Lower leg skin (tissue), 4 donors: ENCODE measurements around the gene CREBBP. TPM values are rescaled to one million over a fixed set of nuclear protein-coding genes. Genes with fewer than 3 reads are reported as not detected.

Experiments used
- DNase-seq, 2 donors: peaks; one replicate each; pipeline ENCODE4 v3.0.0-alpha.2; 2019; ENCODE audit warnings: low spot score in 2 of 2
- H3K4me3 ChIP-seq: fragments of 200-600 bp; sonication (generic); 2 replicates; pipeline ENCODE4 v1.5.1; 2017; ENCODE audit warnings: mild to moderate bottlenecking, low read depth; ENCODE audit not compliant: poor library complexity, severe bottlenecking
- POLR2A ChIP-seq, 2 donors: fragments of 450-650 bp; IDR thresholded peaks; one replicate each; pipeline ENCODE4 v1.6.1; 2016 to 2017; ENCODE audit warnings: antibody characterized with exemption in 2 of 2, mild to moderate bottlenecking in 1 of 2, moderate library complexity in 1 of 2
- WGBS, 2 donors: methylation state at CpG; one replicate each; pipeline ENCODE4 v1.1.5; 2018; 5-methylcytosine and 5-hydroxymethylcytosine counted together
- intact Hi-C: fragments of 100-400 bp; cut with DNase I; formaldehyde crosslinking; loops from one replicate; pipeline ENCODE4 v1.15.0; 2023; ENCODE audit warnings: low total_unique reads
- total RNA-seq, 4 donors: library from RNA; depleted of rRNA; stranded (reverse); fragments of >200 nt; gene quantifications; one replicate each; pipeline ENCODE4 v1.1.0, GENCODE V29; 2016
- TF ChIP-seq, protein P1 (sequence below), 3 donors: fragments of 450-650 bp; IDR thresholded peaks; one replicate each; pipeline ENCODE4 v1.5.1; 2016; ENCODE audit warnings: antibody characterized with exemption in 3 of 3, mild to moderate bottlenecking in 3 of 3, moderate library complexity in 2 of 3

The CREBBP gene
- total RNA-seq, 4 donors from 2014 or later, result 45.5 to 152 (median 65.7) TPM

DNA sequence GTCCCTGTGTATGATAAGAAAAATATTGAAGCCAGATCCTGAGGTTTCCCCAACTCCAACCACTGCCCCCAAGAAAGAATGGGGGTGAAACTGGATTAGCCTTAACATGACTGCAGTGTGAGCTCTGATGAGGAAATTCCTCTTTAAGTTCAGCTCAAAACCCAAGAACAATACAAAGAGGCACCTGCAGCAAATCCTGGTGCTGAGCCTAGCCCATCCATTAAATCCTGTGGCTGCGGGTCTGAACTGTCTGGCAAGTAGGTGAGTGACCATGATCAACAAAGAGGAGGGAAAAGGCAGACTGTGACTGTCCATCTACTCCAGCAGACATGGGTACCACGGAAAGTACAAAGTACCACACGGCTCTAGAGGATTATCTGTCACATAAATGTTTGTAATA, 64.2 kb downstream of the CREBBP start:
- H3K4me3 ChIP-seq, result no peak overlapping the region
- WGBS, 2 donors, result 69 to 82% methylated on average over 3 of the region's 3 CpGs
- TF ChIP-seq, protein P1, sequence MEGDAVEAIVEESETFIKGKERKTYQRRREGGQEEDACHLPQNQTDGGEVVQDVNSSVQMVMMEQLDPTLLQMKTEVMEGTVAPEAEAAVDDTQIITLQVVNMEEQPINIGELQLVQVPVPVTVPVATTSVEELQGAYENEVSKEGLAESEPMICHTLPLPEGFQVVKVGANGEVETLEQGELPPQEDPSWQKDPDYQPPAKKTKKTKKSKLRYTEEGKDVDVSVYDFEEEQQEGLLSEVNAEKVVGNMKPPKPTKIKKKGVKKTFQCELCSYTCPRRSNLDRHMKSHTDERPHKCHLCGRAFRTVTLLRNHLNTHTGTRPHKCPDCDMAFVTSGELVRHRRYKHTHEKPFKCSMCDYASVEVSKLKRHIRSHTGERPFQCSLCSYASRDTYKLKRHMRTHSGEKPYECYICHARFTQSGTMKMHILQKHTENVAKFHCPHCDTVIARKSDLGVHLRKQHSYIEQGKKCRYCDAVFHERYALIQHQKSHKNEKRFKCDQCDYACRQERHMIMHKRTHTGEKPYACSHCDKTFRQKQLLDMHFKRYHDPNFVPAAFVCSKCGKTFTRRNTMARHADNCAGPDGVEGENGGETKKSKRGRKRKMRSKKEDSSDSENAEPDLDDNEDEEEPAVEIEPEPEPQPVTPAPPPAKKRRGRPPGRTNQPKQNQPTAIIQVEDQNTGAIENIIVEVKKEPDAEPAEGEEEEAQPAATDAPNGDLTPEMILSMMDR (IDR thresholded peaks at IDR 0.05), result no peak
- TF ChIP-seq POLR2A (IDR thresholded peaks at IDR 0.05), result no peak
- intact Hi-C loops, result no loop called here
- no peak for DNase-seq

DNA sequence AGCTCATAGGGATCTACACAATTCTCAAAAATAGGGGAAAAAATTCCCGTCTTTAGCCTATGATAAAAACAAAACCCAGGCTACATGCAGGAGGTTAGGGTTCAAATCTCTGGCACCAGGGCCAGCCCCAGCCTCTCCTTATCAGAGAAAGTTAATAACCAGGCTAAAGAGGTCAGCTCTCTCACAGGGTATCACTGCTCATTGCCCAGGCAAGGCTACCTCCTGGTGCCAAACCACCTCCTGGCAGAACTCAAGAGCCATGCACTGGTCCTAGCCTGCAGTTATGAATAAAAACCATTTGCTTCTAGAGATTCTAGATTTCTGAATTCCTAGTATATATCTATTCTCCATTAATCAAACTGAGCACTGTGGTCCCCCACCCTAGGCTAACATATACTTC, 65.8 kb downstream of the CREBBP start:
- intact Hi-C loops, result no loop called here
- DNase-seq, result no peak
- H3K4me3 ChIP-seq, result no peak overlapping the region
- TF ChIP-seq, protein P1 (IDR thresholded peaks at IDR 0.05), result no peak
- 96 to 100% methylated on average over 1 of the region's 1 CpG for WGBS, 2 donors

DNA sequence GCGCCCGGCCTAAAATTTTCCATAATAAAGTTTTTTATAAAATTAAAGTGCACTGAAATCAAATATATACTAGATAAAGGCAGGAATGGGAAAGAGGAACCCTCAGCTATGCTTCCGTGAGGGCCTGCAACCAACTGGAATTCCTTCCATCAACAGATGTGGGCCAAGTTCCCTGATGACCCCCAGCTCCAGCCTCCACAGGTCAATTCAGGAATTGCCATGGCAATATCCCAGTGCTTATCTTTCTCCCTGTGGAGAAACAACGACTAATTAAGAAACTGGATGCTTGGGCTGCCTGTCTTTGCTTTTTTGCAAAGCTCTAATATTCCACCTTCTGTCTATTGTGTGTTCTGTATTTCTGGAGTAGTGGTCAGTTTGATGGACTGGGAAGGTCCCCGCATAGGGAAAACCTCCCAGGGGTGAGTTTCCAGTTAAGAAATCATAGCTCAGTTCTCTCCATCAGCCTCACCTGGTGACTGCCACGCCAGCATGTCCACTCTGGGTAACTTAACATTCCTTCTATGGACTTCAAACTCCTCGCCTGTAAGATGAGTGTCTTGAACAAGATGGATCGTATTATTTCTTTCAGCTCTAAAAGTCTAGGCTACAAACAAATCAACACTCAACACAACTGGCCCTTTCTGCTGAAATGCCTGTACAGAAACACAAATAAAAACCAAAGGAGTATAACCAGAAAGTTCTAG, 67.9 kb downstream of the CREBBP start:
- no peak for DNase-seq
- WGBS, 2 donors, result 91% methylated on average over 8 of the region's 8 CpGs
- intact Hi-C loops, result no loop called here
- H3K4me3 ChIP-seq, result no peak overlapping the region
- TF ChIP-seq POLR2A (IDR thresholded peaks at IDR 0.05), result no peak
- TF ChIP-seq, protein P1 (IDR thresholded peaks at IDR 0.05), result no peak

DNA sequence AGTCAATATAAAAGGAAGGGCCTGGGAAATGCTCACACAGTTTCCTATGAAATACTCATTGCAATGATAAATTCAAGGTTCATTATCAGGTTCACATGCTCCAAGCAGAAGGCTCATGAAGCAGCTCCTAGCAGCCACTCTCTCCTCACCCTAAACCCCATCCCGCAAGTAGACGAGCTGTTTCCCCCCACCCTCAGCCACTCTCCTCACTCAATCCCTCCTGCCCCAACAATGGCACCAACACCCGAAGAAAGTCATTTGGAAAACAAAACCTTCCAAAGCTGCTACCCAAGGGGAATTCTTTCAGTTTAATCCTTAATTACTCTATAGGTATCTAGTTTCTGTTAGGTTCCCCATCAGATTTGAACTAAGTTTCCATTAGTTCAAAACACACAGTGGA, 69.7 kb downstream of the CREBBP start:
- intact Hi-C loops, result no loop called here
- WGBS, 2 donors, result 93 to 95% methylated on average over 3 of the region's 3 CpGs
- no peak for TF ChIP-seq POLR2A (IDR thresholded peaks at IDR 0.05)
- TF ChIP-seq, protein P1 (IDR thresholded peaks at IDR 0.05), result no peak
- H3K4me3 ChIP-seq, result no peak overlapping the region
- DNase-seq, result no peak

- WGBS, 2 donors, result 88 to 91% methylated on average over 6 of the region's 6 CpGs
- no peak overlapping the region for H3K4me3 ChIP-seq
- intact Hi-C loops, result no loop called here
- no peak for TF ChIP-seq POLR2A (IDR thresholded peaks at IDR 0.05)
- TF ChIP-seq, protein P1 (IDR thresholded peaks at IDR 0.05), result no peak
- no peak for DNase-seq
These were observed 70.3 kb downstream of the CREBBP start for GRCh38 chr16:3810198-3810664.
